ENCODE results near the gene GP1BB. TPM values are rescaled to one million over a fixed set of nuclear protein-coding genes. Genes with fewer than 3 reads are reported as not detected.

GP1BB gene
- total RNA-seq, 1 donor from 2014 or later = 34.1 TPM

DNA sequence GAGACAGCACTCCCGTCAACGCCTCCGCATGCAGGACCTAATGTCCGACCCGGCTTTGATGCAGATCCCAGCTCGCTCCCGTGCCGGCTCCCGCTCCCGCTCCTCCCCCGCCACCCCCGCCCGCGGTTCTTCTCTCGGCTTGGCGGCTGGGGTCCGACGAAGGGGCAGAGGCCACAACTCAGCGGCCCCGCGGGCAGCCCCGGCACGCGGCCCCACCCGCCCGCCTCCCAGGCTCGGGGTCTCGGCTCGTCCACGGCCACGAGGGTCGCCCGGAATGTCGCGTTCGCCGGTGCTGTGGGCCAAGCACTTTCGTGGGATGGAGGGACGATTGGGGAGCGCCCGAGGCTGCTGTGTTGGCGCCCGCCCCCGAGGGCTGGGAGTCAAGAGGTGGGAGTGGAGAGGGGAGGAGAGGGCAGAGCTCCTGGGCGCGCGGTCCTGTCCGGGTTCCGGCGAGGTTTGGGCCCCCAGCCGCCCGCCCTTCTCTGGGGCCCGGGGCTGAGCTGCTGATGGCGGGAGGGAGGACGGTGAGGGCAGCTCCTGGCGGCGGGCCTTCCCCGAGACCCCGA, 31.9 kb downstream of the GP1BB start:
- Mint-ChIP-seq H3K36me3 (ENCODE audit: unreplicated experiment) (no peaks in the 10 kb centered on the region), H3K9me3 (ENCODE audit: unreplicated experiment) (no peaks in the 10 kb centered on the region), H3K27ac (ENCODE audit: unreplicated experiment) (no peak overlapping the region), H3K27me3 (ENCODE audit: unreplicated experiment) (peaks cover 13% of the 10 kb centered on the region), H3K4me3 (ENCODE audit: unreplicated experiment) (no peak overlapping the region), H3K4me1 (ENCODE audit: unreplicated experiment) (peaks cover 32% of the 10 kb centered on the region)
- TF ChIP-seq, protein P1, sequence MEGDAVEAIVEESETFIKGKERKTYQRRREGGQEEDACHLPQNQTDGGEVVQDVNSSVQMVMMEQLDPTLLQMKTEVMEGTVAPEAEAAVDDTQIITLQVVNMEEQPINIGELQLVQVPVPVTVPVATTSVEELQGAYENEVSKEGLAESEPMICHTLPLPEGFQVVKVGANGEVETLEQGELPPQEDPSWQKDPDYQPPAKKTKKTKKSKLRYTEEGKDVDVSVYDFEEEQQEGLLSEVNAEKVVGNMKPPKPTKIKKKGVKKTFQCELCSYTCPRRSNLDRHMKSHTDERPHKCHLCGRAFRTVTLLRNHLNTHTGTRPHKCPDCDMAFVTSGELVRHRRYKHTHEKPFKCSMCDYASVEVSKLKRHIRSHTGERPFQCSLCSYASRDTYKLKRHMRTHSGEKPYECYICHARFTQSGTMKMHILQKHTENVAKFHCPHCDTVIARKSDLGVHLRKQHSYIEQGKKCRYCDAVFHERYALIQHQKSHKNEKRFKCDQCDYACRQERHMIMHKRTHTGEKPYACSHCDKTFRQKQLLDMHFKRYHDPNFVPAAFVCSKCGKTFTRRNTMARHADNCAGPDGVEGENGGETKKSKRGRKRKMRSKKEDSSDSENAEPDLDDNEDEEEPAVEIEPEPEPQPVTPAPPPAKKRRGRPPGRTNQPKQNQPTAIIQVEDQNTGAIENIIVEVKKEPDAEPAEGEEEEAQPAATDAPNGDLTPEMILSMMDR (IDR thresholded peaks at IDR 0.05) = no peak
- no peak for DNase-seq (ENCODE audit: extremely low spot score, unreplicated experiment)

DNA sequence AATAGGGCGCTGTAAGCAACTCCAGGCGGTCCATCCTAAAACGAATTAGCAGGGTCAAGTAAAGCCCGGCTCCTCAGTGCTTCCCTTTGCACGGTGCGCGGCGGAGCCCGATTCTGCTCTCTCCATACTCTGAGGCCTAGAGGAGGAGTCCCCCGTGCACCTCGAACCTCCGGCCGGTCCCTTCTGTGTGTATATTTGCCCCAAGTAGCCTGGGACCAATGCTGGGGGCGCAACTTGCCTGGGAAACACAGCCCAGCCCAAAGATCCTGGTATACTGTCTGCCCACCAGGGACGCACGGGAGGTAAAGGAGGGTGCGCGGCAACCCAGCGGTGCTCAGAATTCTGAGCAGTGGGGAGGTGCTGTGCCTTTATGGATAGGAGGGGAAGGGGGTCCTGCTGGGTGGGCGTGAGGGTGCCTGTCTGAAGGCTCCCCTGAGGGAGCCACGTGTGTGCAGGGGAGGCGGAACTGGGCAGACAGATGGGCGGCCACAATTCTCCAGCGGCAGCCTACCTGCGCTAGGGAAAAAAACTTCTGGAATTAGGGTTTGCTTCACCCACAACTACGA, 32.5 kb downstream of the GP1BB start:
- H3K27me3 Mint-ChIP-seq (ENCODE audit: unreplicated experiment) = peaks cover 13% of the 10 kb centered on the region
- TF ChIP-seq, protein P1 (IDR thresholded peaks at IDR 0.05) = no peak

DNA sequence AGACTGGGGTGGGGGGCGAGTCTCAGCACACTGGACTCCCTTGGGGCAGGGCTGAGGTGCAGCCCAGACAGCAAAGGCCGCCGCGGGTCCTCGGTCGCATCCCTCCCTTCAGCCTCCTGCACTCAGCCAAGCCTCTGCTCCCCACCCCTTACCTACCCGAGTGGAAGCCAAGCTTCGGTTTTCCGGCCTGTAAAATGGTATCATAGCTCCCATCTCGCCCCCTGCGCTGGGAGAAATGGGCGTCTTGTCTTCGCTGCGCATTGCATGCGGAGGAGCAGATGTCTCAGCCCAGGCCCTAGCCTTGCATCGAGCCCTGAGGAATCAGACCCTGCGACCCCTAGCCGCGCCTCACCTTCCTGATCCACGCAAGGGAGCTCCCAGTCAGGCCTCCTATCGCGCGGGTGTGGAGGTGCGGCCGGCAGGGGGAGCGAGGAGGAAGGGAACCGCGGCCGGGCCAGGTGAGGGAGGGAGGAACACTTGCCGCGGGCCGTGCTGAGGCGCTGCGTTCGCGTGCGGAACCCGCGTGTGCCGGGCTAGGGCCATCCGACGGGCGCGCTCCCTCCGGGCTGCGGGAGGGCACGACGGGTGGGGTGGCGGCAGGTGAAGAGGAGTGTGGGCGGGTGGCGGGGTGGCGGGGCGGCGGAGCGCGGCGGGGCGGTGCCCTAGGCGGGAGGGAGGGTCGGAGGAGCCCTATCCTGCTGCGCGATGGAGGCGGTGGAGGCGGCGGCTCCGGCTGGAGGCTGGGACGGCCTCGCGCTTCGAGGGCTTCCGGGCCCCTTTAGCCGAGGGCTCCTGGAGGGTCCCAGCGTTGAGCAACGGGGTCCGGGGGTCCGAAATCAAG, 33.2 kb downstream of the GP1BB start:
- no peak overlapping the region for H3K4me3 Mint-ChIP-seq (ENCODE audit: unreplicated experiment)
- H3K27me3 Mint-ChIP-seq (ENCODE audit: unreplicated experiment) = peaks cover 13% of the 10 kb centered on the region
- DNase-seq (ENCODE audit: extremely low spot score, unreplicated experiment) = no peak
- H3K27ac Mint-ChIP-seq (ENCODE audit: unreplicated experiment) = no peak overlapping the region
- H3K36me3 Mint-ChIP-seq (ENCODE audit: unreplicated experiment) = no peaks in the 10 kb centered on the region
- no peaks in the 10 kb centered on the region for H3K9me3 Mint-ChIP-seq (ENCODE audit: unreplicated experiment)
- peaks cover 27% of the 10 kb centered on the region for H3K4me1 Mint-ChIP-seq (ENCODE audit: unreplicated experiment)
- TF ChIP-seq, protein P1 (IDR thresholded peaks at IDR 0.05) = peak; percentile 55

More for the DNA sequence above, 32.5 kb downstream of the GP1BB start:
- Mint-ChIP-seq H3K4me1 (ENCODE audit: unreplicated experiment) (peaks cover 32% of the 10 kb centered on the region), H3K9me3 (ENCODE audit: unreplicated experiment) (no peaks in the 10 kb centered on the region), H3K4me3 (ENCODE audit: unreplicated experiment) (no peak overlapping the region), H3K36me3 (ENCODE audit: unreplicated experiment) (no peaks in the 10 kb centered on the region), H3K27ac (ENCODE audit: unreplicated experiment) (no peak overlapping the region)
- DNase-seq (ENCODE audit: extremely low spot score, unreplicated experiment) = no peak

DNA sequence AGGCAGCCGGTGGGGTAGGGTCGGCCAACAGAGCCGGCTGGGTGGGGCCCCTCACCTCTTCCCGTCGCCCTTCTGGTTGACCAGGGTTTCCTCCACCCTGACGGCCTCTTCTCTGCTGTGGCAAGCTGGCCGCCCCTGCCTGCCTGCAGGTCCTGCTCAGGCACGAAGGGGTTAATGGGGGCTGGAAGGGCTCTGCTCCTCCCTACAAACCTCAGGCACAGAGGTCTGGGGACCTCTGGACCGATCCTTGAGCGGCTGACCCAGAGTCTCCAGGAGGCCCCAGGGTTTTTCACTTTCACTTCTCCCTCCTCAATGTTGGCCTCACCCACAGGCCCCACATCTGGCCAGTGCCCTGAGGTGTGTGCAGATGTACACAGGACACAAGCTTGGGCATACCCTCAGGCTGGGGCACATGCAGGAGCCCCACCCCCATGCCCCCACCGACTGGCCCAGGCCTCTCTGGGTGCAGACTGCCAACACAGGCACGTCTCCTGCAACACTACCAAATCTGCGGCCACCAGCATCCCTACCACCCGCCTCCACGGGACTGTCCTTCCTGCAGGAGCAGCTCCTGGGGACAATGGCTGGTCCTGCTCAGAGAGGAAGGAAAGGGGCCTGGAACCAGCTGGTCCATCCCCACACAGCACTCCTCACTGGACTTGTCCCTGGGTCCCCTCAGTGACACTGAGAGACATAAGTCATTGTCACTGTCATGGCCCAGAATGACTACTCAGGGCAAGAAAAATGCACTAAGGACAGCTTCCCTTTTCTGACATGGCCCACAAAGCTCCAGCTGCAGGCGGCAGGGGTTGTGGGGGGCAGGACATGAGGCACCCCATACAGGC, 34.0 kb downstream of the GP1BB start:
- TF ChIP-seq, protein P1 (IDR thresholded peaks at IDR 0.05) = no peak
- Mint-ChIP-seq H3K9me3 (ENCODE audit: unreplicated experiment) (no peaks in the 10 kb centered on the region), H3K36me3 (ENCODE audit: unreplicated experiment) (no peaks in the 10 kb centered on the region), H3K4me3 (ENCODE audit: unreplicated experiment) (no peak overlapping the region), H3K27ac (ENCODE audit: unreplicated experiment) (peak overlapping the region; percentile 60), H3K4me1 (ENCODE audit: unreplicated experiment) (peaks cover 32% of the 10 kb centered on the region), H3K27me3 (ENCODE audit: unreplicated experiment) (peaks cover 13% of the 10 kb centered on the region)
- no peak for DNase-seq (ENCODE audit: extremely low spot score, unreplicated experiment)
